NT2/D1 (cell line): Measurements from ENCODE around the gene LTN1.

Source experiments
- SUZ12 ChIP-seq: IDR thresholded peaks from 2 replicates; pipeline ENCODE4 v1.6.1; 2011; ENCODE audit not compliant: insufficient read length, insufficient read depth; ENCODE audit errors: extremely low read depth
- YY1 ChIP-seq: IDR thresholded peaks from 2 replicates; pipeline ENCODE4 v1.6.1; 2011; ENCODE audit not compliant: insufficient read length, insufficient read depth

- no peak for TF ChIP-seq YY1
- TF ChIP-seq SUZ12: no peak
These were observed 106.9 kb downstream of the LTN1 start for GRCh38 chr21:28885853-28886177.
